HT-29 (cell line): ENCODE measurements around the gene ERRFI1. TPM values are rescaled to one million over a fixed set of nuclear protein-coding genes. Genes with fewer than 3 reads are reported as not detected.
A peak's percentile ranks its signal among the peaks of the same experiment; 100 is the strongest.

Source experiments
- DNase-seq: peaks from one replicate; pipeline ENCODE4 v3.0.0-alpha.2; 2015; ENCODE audit warnings: low spot score
- total RNA-seq: library from RNA; depleted of rRNA; stranded (reverse); fragments of >200 nt; shearing (Covaris generic); gene quantifications from 2 replicates; pipeline ENCODE4 v1.2.3, GENCODE V29; 2014

ERRFI1 gene
- total RNA-seq, 1 experiment from 2014 or later = 76.1 TPM

DNA sequence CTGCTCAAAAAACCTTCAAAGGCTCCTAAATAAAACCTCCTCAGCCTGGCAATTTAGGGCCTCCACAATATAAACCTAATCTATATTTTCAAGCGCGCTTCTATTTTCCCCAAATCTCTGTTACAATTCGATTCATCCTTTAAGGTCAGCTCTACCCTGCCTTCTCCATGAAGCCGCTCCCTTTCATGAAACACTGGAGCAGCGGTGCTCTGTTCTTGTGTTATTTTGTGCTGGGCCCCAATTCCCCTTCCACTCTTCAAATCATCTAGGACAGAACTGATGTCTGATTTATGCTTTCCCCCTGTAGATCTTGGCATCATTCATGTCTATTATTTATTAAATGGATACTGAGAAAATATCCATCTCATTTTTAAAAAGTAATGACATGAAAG is 6.9 kb downstream of the ERRFI1 start:
- no peak for DNase-seq

DNA sequence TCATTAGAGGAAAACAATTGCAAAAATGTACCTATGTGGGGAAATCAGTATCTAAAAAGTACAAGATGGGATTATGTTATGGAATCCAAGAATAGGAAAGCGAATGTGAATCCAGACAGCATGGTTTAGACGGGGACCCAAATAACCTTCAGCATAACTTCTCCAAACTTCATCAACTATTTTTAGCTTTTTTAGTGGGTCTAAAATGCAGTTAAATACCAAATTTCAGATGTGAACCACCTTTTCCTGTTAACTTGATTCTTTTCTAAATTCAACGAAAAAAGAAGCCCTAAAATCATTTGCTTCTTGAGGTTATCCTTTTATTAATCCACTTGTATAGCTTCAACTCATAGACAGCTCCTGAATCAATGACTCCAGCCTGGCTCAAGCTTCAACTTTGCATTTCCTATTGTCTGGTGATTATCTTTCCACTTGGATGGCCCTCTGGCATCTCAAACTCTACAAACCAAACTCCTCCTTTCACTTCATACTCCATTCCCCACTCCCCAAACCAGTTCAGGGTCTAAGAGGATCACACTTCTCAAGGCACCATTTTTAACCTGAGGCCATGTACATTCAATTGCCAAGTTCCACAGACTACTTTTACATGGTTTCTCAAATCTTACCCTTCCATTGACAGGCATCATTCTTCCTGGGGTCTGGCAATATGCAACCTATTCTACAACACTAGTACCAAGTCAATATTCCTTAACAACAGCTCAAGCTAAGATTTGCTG is 7.4 kb downstream of the ERRFI1 start:
- peak; percentile 59 for DNase-seq

DNA sequence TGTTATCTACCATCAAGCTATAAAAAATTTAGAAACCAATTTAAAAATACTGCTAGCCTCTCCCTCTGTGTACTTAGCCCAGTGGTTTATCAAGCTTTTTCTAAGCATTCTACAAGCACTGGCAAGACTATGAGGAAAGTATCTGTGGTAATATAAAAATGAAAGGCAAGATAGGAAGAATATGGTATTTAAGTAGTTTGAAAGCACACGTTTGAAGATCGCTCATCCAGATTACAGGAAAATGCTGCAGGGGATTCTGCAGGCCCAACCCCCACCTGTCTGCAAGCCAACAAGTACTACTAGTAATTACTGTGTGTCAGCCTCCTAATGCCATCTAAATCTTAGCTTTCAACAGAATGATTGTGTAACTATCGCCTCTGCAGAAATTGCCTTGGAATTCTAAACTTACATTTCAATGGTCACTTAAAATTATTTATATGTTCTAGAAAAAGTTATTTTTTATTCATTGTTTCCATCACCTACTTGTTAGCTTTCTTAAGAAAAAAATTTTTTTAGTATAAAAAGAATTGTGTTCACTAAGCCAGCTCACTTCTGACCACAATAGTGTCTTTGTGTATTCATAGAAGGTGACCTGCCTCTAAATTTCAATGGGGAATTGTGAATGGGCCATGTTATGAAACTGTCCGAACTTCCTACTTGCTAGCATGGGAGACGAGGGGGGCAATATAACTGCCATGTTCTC is 8.5 kb downstream of the ERRFI1 start:
- DNase-seq = peak; percentile 67

DNA sequence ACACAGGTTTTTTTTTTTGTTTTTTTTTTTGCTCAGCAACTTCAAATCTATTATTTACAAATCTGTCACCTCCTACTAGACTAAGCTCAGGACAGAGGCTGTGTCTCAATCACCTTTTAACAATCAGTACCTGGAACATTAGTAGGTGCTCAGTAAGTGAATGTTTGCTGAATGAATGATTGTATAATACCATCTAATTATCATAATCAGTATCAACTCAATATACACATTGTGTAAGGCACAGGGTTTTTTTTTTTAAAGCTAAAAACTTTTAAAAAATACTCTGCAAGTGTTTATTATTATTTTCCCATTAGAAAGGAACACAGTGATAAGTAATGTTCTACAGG is 9.2 kb downstream of the ERRFI1 start:
- DNase-seq = peak; percentile 37

DNA sequence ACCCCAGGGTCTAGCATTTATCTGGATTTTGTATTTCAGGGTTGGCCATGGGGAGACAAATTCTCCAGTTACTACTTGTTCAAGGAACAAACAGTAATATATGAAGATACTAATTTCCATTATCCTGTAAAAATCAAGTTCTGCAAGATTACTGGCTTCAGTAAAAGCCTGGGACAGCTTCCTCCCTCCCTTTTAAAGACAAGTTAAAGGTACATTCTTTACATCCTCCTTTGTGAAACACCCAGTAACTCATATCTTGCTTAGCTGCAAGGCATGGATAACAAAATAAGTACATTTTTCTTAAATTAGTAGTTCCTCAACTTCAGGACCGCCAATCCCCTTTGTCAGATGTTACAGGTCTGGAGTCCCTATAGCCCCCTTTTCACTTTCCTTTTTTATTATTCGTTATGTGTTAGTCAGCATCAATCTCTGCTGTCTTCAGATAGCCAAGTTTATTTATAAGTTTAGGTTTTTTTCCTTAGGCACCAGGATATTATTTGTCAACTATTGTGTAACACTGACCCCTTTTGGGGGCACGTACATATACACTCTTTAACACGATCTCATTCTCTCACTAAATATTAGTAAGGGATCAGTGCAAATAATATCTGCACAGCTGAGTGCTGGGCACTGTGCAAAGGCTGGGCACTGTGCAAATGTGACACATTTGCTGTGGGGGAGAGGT is 9.8 kb downstream of the ERRFI1 start:
- peak; percentile 41 for DNase-seq

DNA sequence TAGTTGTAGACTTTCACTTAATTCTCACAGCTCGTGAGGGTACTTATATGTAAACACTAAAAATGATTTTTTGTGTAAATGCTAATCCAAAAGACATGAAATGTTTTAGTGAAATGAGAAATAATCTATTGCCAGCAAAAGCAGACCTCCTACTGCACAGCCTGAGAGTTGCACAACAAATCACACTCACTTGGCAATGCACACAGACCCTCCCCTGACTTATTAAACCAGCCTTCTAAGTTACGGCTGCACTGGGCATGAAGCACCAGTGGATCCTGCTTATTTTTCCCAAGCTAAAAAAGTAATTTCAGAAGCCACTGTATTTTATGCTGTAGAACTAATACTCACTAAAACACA is 10.3 kb downstream of the ERRFI1 start:
- peak; percentile 41 for DNase-seq

DNA sequence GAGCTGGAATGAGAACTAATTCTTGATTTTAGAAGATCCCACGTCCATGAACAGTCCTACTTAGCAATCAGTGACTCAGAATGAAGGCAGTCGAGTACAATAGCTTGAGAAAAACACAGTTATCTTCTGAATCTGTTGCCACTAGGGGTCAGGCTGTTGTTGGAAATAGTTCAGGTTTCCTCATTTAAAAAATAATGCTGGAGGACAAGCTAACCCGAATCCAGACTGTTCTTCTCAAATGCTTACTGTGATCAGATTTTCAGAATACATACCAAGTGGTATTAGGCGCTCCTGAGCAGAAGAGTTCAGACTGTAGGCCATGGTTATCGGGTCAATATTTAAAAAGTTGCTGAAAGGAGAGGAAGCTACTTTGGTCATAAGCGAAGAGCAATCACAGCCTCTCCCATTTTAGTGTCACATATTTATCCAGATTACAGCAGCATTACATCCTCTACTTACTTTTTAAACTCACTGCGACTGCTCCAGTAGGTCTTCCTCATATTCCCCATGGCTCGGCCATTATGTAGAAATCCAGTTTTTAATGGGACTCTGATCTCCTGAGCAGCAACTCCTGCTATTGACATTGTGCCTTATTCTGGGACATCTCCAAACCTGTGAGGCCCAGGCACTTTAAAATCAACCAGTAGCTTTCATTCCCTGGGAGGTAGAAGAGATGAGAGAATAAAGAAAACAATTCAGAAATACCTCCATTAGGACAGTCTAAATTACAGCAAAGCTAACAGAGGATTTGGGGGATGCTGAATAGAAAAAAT is 10.9 kb downstream of the ERRFI1 start:
- DNase-seq = peak; percentile 91

DNA sequence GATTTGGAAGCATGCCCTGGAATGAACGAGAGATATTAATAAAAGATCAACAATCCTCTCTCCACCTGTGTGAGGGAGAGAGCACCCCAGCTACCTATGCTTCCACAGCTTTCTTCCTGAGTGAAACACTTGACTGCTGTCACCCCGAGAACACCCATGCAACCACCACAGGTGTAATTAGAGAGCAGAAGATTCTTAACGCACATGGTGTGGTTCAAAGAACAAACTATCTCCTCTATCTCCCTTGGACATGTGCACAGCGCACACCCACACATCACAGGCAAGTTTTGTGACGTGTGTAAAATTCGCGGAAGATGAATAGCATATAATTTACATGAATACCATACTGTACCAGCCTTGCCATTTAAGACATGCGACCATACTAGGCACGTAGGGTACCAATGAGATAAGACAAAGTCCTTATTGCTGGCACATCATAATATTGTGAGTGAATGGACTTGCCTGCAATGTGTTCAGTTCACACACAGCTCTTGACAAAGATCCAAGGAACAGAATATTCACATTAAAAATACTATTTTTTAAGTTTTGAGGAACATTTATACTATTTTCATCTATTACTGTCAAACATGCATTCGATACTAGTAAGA is 11.6 kb downstream of the ERRFI1 start:
- no peak for DNase-seq

DNA sequence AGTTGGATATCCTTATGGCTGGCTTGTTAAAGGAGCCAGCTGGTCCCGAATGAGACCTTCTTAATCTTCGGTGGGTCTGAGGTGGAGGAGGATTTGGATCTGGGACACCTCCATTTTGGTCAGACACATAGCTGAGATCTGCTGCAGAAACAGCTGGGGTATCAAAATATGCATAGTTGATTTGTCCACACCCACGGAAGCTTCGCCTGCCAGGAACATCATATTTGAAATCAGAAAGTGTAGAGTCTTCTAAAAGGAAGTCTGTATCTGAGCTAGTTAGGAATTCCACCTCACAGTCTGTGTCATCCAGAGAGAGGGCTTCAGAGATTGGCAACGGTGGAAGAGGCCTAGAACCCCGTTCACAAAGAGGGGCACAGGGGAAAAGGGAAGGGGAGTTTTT is 12.3 kb downstream of the ERRFI1 start:
- DNase-seq = no peak

DNA sequence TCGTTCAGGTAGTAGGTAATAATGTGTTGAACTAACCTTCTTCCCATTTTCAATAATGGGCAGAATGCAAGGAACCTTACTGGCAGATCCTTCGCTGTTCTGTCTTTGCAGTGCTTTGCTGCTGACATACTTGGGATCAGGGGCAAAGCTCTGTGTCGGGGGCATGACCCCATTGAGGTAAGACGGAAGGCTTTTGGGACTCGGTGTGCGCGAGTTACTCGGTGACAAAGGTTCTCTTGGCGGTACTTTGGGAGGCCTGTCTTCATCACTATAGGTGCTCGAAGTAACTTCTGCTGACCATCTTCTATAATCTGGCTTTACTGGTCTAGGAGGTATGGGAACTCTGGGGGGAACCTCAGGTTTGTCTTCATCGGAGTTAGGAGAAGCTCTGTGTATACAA is 12.7 kb downstream of the ERRFI1 start:
- DNase-seq = no peak

DNA sequence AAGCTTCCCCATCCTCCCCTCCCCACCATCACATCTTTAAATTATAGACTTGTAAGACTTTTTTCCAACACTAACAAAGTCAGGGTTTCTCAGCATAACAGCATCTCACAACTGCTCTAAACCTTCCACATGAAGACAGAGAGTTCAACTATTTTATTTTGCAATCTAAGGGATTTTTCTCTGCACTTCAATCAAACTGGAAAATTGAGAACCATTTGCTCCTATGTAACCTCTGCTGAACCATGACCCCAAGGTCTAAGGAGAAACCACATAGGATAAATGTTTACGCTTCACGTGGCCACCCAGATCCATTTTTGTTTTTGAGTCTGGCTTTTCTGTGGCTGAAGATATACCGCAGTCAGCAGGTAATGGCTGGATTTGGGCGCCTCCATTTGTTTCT is 13.2 kb downstream of the ERRFI1 start:
- DNase-seq = peak; percentile 19

DNA sequence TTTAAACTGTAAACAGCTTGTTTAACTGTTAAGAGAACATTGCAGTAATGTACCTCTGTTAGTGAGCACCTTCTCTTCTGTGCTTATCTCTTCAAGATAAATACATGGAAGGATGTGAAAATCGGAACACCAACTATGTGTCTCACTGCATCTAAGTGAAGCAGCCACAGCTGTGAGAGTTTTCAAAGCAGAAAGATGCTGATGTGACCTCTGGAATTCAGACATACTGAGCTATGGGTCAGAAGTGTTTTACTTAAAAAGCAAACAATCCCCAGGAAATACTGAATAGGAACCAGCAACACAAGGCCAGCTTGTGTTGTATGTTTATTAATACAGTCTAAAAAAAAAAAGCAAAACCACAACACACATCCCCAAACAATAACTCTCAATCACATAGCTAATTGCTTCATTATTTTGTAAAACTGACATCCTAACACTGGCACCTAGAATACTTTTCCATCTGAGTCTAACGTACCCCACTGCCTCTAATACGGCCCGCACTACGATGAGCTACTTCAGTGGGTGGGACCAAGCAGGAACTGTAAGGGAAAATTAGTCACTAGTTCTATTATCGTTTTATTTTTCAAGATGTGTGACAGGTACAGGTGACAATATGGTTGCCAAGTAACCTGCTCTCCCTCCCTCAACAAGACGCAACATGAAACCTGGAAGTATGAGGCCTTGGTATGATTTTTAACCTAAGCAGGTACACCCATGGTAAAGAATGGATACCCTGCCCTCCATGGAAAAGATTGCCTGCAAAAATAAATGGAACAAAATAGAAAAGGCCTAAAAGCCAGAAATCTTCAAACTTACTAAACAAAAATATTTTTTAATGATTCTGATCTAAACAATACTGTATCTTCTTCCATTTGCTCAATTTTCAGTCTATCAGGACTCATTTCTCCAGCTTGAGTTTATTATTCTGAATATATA is 13.9 kb downstream of the ERRFI1 start:
- peak; percentile 22 for DNase-seq

DNA sequence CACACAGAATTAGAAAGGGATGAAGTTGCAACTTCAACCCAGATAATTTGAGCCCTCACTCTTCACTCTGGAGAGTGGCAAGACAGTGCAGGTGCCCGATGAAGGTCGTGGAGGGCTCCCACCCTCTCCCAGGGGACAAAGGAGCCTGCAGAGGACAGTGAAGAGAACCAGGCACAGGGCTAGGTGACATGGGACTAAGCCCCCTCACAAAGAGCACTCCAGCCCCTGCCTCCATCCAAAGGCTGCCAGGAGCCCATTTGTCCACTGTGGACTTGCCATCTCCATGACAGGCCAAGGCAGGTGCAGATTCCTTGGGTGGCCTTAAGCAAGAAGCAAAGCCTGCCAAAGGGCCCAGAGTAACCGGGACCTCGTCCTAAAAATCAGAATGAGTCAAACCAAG is 15.1 kb downstream of the ERRFI1 start:
- DNase-seq = no peak

DNA sequence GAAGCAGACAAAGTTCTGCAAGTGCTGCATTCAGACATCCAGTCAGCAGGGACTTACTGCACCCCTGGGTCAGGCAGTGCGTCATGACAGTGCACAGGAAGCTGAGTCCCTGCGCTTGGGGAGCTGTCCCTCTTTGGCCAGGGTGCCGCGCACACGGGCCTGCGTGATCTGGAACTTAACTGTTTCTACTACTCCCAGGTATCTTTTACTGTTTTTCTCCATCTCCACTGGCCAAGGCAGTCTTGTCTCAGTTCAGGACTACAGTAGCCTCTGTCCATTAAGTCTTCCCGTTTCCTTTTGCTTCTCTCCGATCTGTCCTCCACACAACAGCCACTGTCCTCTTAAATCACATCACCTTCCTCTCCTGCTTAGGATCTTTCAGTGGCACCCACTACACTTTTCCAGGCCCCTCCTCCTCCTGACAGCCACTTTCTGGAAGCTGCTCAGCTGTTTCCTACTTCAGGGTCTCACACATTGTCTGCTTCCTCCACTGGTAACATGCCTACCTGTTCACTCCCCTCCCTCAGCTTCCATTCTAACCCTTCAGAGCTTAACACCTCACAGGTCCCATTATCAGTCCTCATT is 15.9 kb downstream of the ERRFI1 start:
- DNase-seq = peak; percentile 36

DNA sequence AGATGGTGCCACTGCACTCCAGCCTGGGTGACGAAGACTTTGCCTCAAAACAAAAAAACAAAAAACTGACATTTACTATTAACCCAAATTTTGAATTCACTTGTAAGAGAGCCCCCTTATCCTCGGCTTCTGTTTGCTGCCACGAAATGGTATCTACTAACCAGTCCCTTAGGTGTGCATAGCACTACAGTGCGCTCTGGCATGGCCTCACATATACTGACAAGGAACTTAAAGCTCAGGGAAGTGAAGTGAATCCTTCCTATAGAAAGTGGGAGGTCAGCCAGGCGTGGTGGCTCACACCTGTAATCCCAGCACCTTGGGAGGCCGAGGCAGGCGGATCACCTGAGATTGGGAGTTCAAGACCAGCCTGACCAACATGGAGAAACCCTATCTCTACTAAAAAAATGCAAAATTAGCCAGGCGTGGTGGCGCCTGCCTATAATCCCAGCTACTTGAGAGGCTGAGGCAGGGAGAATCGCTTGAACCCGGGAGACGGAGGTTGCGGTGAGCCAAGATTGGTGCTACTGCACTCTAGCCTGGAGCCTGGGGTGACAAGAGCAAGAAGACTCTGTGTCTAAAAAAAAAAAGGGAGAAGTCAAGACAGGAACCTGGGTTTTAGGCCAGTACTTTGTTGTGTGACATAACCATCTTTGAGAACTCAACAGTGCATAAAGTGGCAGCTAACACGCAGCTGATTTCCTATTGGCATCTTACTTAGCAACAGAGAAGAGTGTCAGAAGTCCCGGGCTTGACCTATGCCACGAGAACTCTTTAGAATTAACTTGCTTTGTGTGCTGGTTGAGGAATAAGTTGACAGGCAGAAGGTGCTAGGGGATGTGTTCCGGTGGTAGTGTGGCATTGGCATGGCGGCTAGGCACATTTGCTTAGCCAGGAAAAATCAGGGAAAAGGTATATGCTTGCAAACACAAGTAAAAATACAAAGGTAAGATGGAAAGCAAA is 16.8 kb downstream of the ERRFI1 start:
- peak; percentile 16 for DNase-seq

DNA sequence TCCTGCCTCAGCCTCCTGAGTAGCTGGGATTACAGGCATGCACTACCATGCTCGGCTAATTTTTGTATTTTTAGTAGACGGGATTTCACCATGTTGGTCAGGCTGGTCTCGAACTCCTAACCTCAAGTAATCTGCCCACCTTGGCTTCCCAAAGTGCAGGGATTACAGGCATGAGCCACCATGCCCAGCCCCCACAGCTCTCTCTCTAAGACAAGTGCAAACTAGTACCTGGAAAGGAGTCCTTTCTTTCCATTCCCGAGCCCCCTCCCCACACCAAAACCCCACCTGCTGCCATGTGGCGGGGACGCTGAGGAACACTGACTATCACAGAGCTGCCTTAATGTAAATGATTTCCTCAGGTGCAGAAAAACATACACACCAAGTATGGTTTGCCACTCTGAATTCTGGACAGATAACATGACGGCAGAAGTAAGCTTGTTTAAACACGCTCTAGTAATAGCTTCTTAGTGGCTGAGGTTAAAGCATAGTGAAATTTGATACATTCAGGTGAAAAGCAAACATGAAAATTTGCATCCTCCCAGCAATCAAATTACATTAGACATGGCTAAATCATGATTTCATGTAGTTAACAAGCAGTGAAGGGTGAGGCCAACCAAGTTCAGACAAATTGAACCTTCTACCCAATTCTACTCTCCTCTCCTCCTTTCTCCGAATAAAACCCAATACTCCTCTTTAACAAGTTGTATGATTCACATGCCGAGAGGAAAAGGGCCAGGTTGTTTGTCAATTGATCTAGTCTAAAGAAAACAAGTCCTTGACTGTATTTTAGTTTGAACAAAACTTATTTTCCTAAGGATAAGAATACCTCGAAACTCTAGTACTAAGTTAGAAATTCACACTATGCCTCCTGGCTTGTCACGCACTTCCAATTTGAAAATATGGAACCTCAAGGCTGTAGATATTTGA is 19.8 kb downstream of the ERRFI1 start:
- DNase-seq = peak; percentile 56

DNA sequence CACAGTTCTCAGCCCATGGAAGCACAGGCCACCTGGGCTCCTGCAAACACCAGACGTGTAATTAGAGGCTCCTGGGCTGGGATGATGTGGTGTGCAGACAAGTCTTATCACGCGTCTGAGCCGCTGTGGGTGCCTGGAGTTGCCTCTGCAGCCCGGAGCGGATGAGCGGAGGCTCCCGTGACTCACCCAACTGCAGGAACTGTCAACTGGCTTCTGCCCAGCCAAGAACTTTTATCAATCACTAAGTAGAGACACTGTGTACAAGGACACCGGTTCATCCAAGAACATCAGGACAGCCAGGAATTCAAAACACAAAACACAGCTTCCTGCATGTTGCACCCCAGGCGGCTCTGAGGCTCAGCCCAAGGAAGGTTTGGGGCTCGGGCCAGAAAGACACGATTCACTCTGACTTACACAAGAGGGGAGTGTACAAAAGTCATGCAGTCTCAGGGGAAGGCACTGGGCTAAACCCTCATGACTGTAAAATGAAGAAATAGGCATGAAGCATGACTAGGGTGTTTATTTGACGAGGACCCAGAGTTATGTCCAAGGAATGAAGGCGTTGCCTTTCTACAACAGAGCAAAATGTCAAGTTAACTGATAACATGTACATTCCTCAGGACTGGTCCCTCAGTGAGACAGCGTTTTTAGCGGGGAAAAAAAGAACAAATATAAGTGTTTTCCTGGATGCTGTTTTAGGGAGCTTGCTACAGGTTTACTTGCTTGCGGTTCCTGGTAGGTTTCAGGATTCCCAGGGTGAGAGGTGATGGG is 21.1 kb downstream of the ERRFI1 start:
- peak; percentile 57 for DNase-seq
